ENCODE measurements around the gene MADD.

MADD gene

DNA sequence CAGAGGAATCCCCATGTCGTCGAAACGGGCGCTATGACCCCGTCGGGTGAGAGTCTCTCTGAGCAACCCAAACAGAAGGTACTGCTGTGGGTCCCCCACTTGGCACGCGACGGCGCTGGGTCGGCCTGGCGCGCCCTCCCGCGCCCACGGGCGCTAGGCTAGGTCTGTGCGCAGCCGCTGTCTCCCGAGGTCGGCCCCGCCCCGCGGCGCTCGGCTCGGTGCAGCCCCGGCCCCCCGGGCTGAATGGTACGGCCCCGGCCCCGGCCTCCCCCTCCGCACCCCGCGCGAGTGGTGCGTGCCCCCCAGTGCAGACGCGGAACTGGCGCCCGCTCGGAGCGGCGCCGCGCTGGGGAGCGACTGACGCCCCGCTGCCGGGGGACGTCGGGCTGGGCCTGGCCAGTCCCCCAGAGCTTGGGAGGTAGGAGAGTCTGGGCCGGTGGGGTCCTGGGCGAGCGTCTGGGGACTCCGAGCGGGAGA, at the start of gene MADD:
TSS of gene MADD (plus strand) at position 305 of the 477 bp plus-strand sequence.
- DNase-seq: peak; percentile 93

DNA sequence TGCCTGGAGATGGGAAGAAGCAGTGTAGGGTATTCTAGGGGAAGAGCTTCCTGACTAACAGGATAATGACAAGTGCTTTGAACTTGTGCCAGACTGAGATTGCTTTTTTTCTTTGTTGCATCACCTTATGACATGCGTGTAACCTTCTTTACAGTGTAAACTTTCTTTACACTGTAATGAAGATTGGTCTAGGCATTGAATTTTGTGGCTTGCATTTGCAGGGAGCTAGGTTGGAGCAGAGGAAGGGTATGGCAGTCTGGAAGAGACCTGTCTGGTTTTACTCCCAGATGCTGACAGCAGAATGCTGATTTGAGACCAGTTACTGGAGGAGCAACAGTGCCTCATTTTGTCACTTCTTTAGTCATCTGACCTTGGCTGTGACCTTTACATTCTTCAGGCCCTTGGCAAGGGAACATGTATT, 49.5 kb upstream of the MADD start:
- no peak for DNase-seq

- no peak for DNase-seq
Observed at GRCh38 chr11:47222696-47223095, 47.2 kb upstream of the MADD start.

GRCh38 chr11:47225552-47226400, 44.2 kb upstream of the MADD start:
- peak; percentile 33 for DNase-seq

DNA sequence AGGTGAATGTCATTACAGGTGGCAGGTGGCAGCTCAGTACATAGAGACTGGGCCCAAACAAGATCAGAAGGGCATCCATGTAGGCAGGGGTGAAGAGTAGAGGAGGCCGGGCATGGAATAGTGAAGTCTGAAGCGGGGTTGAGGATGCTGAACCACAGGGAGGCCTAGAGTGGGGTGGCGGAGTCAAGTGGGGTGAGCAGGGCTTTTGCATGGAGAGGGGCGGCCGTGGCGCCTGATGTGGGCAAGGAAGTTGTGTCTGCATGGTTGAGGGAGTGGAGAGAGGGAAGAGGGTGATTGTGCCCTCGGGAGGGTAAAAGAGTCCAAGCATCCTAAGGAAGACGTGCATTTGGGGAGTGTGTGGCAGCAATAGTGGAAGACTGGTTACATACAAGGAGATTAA, 40.8 kb upstream of the MADD start:
- DNase-seq: no peak

DNA sequence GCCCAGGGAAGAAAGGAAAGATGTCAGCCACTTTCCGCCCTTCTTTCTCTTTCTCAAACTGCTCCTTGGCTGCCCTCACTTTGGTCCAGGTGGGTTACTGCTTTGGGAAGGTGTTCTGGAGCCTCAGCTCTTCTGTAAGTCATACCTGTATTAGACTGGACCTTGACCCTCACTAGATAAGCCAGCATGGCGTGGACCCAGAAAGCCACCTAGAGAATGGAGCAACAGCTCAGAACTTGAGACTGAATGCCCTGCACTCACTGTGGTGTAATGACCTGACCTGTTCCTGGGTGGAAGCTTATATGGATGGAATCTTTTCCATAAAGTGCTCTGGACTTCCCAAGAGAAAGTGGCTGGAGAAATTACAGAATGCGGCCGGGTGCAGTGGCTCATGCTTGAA, 36.9 kb upstream of the MADD start:
- DNase-seq: no peak

DNA sequence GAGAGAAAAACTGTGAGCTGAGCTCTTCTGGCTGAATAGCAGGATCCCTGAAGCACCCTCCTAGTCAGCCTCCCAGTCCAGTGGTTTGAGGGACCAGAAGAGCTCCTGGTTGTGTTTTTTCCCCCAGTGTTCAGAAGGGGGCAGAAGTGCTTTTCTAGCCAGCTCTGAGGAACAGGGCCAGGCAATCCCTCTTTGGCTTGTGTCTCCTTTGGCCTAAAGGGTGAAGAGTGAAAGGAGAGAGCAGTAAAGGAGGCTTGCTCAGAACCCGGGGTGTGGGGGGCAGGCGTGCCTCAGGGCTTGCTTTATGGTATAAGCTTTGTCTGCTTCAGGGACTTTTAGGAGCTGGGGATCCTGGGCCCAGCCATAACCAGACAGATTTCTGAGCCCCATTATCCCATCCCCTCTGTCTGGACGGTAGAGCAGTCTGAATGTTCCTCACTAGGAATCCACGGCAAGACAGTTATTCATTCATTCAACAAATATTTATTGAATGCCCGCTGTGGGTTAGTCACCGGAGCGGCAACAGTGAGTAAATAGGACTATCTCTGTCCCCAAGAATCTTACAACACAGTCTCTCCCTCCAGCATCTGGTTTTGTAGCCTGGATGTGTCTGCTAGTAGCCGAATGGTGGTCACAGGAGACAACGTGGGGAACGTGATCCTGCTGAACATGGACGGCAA, 35.8 kb upstream of the MADD start:
- no peak for DNase-seq

DNA sequence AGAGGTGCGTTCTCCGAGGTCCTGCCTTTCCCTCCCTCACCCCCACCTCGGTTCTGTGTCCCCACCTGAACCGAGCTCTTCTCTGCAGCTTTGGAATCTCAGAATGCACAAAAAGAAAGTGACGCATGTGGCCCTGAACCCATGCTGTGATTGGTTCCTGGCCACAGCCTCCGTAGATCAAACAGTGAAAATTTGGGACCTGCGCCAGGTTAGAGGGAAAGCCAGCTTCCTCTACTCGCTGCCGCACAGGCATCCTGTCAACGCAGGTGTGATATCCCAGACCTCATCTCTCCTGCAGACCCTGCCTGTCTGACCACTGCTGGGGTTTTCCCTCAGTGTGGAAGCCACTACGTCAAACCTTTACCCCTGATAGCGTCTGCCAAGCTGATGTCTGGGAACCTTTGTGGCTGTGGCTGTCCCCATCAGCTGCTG, 35.2 kb upstream of the MADD start:
- peak; percentile 52 for DNase-seq

DNA sequence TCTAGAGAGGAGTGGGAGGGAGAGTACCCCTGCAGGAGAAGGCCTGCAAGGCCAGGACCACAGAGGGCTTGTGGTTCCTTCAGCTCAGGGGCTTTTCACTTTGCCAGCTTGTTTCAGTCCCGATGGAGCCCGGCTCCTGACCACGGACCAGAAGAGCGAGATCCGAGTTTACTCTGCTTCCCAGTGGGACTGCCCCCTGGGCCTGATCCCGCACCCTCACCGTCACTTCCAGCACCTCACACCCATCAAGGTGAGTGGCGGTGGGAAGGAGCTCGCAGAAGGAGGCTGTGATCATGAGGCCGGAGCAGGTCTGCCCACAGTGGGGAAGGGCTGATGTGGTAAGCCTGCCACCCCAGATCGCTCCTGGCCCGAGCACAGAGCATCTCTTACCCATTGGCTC, 34.8 kb upstream of the MADD start:
- DNase-seq: no peak

GRCh38 chr11:47236482-47236881, 33.5 kb upstream of the MADD start:
- DNase-seq: no peak

- no peak for DNase-seq
Observed at GRCh38 chr11:47239852-47240251, 30.1 kb upstream of the MADD start.

DNA sequence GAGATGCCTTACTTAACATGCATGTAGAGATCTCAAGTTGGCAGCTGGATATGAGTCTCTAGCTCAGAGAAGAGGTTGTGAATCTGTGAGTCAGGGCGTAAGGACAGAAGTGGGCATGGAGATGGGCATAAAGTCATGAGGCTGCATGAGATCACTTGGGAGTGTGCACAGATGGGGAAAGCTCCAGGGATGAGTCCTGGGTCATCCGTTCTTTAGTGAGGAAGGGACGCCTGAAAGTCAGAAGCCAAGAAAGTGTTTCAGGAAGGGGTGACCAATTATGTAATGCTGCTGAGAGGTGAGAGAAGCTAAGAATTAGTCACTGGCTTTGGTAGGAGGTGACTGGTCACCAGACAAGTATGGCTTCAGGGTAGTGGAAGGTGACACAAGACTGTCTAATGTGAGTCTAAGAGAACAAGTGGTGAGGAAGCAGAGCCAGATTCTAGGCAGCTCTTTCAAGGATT, 28.1 kb upstream of the MADD start:
- DNase-seq: no peak

GRCh38 chr11:47242596-47243192, 27.2 kb upstream of the MADD start:
- no peak for DNase-seq

GRCh38 chr11:47243454-47243853, 26.5 kb upstream of the MADD start:
- DNase-seq: no peak

GRCh38 chr11:47244448-47245350, 25.2 kb upstream of the MADD start:
- DNase-seq: no peak

- no peak for DNase-seq
Observed at GRCh38 chr11:47245611-47246357, 24.1 kb upstream of the MADD start.

DNA sequence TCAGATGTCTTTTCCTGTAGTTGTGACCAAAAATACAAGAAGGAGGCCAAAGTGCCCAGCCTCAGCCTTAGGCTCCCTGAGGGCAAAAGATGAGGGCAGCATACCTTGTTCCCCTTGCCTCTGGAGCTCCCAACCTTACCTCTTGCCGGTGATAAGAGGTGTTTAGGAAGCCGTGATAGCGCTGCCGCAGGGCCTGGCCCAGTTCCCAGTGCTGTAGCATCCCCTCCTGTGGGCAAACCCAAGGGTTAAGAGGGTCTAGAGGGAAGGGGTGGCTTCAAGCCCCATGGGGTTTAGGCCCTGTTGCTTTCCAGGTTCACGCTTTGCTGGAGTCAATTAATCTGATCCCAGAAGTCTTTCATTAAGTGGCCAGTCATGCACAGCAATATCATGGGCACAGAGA, 22.4 kb upstream of the MADD start:
- DNase-seq: no peak

DNA sequence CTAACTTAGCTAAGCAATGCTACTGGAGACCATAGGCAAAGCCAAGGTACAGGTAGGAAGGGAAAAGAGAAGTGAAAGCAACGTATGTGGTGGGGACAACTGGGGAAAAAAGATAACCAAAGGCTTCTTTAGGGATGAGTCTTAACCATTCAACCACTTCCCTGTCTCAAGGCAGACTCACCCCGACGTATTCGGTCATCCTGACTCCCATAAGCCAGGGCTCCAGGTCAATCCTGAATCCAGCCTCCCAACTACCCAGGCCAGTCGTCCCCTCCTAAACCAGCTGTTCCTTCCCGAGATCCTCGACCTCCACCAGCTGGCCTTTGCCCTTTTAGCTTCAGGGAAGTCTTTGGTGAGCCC, 21.6 kb upstream of the MADD start:
- no peak for DNase-seq

- peak; percentile 88 for DNase-seq
Observed at GRCh38 chr11:47248664-47249377, 21.1 kb upstream of the MADD start, which contains the start of gene ACP2. Gene ACP2, minus strand, starts transcription at chr11:47248814. Its CDS starts 25 bp downstream, at chr11:47248789.

GRCh38 chr11:47249378-47249715, 20.6 kb upstream of the MADD start:
- no peak for DNase-seq

DNA sequence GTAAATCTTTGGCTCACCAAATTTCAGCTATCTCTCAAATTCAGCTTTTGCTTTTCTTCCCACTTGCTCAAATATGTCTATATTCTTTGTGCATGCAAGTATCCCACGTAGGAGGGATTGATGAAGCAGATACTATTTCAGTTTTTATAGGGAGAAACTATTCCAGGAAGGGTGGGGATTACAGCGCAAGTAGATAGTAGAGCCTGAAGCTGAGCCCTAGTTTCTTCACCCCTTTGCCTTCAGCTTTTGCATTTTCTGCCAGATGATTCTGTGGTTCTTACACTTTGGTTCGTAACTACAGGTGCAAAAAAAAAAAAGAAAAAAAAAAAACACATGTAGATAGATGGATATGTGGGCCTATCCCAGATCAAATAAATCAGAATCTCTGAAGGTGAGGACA, 18.2 kb upstream of the MADD start:
- DNase-seq: no peak

All from activated naive CD4-positive, alpha-beta T cell treated with Interleukin-2 at 50 U/mL for 16 hours (primary cell).